Kasumi-1 (cell line): ENCODE results near the gene PCDHGA4.
"Not testable (repeated sequence)": the region's sequence is repeated elsewhere in the genome, so short reads cannot be mapped to it uniquely, and the experiment has no call there.

ENCODE experiments used
- DNase-seq, 2 experiments: peaks; one replicate each; lab custom pipeline; 2025; lab: John Stamatoyannopoulos, UW

PCDHGA4 gene

DNA sequence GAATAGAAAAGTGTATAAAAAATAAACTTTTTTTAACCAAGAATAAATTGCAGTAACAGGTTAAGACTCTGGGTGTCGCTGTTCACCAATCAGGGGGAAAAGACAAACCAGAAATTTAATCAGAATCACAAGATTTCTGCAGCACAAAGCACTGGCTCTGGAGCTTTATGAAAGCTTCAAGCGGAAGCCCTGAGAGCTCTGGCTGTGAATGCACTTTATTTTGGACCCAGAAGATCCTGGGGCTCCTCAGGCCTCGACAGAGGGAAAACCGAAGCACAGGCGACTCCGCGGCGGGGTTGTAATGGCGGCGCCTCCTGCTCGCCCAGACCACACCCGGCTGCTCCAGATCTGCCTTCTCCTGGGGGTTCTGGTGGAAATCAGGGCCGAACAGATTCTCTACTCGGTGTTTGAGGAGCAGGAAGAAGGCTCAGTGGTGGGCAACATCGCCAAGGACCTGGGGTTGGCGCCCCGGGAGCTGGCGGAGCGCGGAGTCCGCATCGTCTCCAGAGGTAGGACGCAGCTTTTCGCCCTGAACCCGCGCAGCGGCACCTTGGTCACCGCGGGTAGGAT lies at the start of gene PCDHGA4:
Gene PCDHGA4 (plus strand): TSS at position 122 of the 570 bp plus-strand sequence. CDS start 87 bp downstream, at position 209.
- no peak for DNase-seq

DNA sequence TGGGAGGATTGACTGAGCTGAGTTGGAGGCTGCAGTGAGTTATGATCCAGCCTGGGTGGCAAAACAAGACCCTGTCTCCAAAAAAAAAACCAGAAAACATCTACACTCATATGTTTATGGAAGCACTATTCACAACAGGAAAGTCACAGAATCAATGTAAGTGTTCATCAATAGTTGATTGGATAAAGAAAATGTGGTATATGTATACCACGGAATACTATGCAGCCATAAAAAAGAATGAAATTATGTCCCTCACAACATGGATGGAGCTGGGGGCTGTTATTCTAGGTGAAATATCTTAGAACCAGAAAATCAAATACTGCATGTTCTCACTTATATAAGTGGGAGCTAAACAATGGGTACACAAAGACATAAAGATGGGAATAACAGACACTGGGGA lies 48.2 kb upstream of the PCDHGA4 start:
- no peak for DNase-seq

DNA sequence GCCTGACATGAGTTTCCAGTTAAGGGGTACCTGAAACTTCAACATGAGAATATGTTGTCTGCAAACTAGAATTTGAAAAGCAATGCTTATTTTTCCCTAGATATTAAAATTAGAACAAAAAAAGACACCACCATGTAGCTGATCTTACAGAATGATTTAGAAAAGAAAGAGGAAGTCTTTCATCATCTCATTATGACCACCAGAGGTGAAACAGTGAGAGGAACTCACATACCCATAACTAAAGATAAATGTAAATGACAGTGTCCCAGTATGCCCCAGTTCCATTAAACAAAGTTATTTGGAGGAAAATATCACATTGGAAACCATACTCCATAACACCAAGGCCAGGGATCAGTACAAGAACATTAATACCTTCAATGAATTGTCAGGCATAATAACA lies 41.1 kb upstream of the PCDHGA4 start:
- no peak for DNase-seq

DNA sequence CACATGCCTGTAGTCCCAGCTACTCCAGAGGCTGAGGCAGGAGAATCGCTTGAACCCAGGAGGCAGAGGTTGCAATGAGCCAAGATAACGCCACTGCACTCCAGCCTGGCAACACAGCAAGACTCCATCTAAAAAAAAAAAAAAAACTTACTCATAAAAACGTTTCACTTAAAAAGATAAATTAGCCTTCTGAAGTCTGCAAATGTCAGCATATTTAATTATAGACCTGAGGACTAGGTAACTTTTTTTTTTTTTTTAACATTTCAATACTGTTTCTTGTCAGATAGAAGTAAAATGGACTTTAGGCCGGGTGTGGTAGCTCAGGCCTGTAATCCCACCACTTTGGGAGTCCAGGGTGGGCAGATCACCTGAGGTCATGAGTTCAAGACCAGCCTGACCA lies 37.9 kb upstream of the PCDHGA4 start:
- not testable (repeated sequence) for DNase-seq

DNA sequence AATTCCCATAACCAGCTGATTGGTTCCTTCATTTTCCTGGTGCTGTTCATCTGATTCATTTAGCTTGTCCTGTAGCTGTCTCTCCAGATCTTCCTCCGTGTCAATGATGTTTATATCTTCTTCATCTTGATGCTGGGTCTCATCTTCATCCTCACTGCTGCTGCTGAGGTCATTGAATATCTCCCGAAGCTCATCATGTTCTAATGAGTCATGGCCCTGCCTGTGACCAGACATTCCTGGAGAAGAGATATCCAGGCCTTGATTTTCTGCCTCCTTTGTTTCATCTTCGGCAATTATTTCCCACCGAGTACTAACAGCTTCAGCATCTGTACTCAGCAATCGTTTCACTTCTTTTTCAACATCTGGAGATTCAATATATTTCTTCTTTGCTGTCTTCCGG lies 35.6 kb upstream of the PCDHGA4 start:
- DNase-seq = no peak

DNA sequence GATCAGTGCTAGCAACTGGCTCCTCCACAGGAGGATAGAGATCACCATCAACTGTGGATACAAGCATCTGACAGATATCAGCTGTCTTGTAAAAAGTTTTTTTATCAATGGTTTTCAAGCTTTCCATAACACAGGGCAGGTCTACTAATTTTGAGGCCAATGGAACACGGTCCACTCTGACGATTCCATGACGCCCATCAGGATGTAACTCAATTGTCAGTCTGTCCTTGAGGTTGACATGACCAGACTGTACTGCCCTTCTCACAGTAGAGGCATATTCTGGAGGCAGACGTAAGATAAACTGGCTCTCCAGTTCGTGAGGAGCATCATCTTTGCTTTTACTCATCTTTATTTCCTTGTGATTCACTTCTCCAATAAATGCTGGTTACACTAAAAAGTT lies 35.1 kb upstream of the PCDHGA4 start:
- DNase-seq = no peak

DNA sequence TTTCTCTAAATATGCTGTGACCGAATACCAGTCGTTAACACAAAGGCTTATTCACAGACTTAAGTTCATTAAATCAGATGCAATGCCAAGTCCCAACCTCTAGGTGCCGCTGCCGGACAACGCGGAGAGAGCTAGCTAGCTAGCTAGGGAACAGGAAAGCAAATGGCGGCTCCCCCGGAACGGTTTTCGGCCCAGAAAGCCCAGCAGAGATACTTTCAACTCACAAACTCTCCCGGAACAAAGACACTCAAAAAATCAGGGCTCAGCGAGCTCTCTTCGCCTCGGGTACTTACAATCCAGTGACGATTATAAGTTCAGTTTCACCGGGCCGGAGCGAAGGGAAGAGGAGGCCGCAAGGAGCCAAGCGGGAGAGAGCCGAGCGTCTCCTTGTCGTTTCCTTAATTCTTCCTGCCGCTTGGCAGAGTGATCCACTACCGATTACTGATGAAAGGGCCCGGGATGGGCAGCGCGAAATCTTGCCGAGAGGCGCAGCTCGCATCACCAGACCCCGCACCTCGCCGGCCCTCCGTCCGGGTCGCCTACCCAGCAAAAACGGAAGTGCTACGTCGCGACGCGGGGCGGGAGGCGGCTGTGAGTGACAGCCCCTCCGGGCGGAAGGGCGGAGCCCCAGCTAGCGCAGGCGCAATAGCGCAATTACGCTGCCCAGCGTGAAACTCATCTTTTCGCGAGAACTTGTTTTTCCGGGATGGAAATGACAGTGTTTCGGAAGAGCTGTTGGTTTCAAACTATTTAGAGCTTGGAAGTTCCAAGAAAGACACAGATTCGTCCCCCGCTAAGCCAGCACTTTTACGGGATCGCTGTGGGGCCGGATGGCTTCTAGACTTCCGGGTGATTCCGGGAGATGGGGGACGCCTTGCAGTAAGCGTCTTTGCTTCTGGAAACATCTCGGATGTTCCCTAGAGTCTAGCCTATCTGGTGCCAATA lies 34.3 kb upstream of the PCDHGA4 start, which contains the start of gene TAF7:
Gene TAF7 (minus strand): TSS at position 560 of the 945 bp plus-strand sequence. CDS start 740 bp downstream, outside the sequence.
- peak; percentile 83 for DNase-seq

DNA sequence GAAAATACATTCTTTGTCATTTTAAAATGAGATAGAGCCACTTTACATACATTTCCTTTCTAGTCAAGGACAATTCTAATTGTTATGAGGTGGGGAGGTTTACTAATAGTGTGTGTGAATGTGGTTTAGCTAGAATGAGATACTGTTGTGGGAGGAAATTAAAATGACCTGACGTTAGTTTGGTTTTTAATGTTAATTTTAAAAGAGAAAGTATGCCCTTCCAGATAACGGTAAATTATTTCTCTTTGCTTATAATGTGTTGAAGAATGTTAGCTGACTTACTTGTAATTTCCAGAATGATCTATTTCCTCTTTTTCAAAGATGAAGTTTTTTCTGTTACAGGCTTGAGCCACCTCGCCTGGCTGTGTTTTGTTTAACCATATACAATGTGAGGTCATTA lies 32.6 kb upstream of the PCDHGA4 start:
- DNase-seq = no peak

DNA sequence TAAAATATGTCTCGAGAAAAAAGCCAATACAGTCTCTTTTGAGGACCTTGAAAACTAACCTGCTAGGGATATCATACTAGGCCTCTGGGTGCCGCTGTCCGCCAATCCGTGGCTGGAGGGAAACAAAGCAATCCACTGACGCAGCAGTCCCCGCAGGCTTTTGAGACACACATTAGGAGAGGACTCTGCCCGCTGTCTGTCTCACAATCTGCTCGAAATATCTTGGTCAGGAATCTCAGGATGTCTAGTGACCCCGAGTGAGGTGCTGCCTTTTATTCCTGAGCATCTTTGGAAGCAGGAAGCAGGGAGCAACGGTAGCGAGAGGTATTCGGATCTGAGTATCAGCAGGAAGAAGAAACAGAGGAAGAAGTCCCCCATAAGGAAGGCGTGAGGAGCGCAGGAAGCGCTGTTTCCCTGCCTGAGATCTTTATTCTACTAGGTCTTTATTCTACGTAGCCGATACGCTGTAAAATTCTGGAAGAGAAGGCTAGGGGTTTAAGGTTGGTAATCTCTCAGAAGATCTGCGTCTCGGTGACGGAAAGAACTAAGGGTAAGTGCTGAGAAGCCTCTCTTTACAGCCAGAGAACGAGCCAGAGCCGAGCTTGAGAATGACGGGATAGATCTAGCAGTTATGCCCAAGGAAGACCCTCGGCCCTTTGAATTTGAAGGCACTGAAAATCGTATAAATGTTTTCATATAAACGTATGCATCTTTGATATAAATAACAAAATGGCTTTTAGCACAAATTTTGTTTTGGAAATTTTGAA lies 28.6 kb upstream of the PCDHGA4 start:
- DNase-seq = no peak

DNA sequence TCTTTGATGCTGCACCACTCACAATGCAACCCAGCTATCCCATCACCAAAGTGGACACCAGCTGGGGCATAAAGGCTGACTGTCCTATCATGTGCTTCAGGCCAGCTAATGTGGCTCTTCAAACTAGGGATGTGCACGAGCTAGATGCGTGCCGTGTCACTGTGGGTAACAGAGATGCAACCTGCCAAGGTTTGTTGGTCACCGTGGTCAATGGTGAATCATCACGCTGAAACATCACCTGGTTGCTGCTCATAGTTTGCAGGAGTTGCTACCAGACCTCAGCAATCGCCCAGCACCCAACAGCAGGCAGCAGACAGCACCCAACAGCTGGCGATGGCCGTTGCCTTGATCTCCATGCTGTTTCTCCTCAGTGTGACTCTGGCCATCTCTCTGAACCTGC lies 26.6 kb upstream of the PCDHGA4 start:
- DNase-seq = no peak

DNA sequence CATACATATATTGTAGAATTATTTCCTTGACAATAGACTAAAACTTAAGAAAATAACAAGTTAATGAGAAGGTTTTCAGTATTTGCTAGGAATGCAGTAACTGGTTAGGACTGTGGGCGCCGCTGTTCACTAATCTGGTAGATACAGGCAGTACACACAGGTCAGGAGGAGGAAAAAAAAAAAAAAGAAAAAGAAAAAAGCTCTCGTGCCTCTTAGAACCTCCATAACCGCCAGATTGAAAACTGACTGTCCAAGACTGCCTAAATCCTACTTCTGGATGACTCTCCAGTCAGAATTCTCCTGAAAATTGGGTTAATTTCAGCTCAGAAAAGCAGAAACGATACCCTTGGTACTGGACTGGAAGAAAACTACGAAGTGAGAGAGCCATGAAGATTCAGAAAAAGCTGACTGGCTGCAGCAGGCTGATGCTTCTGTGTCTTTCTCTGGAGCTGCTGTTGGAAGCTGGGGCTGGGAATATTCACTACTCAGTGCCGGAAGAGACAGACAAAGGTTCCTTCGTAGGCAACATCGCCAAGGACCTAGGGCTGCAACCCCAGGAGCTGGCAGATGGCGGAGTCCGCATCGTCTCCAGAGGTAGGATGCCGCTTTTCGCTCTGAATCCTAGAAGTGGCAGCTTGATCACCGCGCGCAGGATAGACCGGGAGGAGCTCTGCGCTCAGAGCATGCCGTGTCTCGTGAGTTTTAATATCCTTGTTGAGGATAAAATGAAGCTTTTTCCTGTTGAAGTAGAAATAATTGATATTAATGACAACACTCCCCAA lies 24.3 kb upstream of the PCDHGA4 start, which contains the start of gene PCDHGA1:
Gene PCDHGA1 (plus strand): TSS at position 216 of the 782 bp plus-strand sequence.
- no peak for DNase-seq

DNA sequence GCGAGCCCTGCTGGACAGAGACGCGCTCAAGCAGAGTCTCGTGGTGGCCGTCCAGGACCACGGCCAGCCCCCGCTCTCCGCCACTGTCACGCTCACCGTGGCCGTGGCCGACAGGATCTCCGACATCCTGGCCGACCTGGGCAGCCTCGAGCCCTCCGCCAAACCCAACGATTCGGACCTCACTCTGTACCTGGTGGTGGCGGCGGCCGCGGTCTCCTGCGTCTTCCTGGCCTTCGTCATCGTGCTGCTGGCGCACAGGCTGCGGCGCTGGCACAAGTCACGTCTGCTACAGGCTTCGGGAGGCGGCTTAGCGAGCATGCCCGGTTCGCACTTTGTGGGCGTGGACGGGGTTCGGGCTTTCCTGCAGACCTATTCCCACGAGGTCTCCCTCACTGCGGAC lies 22.2 kb upstream of the PCDHGA4 start:
- not testable (repeated sequence) for DNase-seq

DNA sequence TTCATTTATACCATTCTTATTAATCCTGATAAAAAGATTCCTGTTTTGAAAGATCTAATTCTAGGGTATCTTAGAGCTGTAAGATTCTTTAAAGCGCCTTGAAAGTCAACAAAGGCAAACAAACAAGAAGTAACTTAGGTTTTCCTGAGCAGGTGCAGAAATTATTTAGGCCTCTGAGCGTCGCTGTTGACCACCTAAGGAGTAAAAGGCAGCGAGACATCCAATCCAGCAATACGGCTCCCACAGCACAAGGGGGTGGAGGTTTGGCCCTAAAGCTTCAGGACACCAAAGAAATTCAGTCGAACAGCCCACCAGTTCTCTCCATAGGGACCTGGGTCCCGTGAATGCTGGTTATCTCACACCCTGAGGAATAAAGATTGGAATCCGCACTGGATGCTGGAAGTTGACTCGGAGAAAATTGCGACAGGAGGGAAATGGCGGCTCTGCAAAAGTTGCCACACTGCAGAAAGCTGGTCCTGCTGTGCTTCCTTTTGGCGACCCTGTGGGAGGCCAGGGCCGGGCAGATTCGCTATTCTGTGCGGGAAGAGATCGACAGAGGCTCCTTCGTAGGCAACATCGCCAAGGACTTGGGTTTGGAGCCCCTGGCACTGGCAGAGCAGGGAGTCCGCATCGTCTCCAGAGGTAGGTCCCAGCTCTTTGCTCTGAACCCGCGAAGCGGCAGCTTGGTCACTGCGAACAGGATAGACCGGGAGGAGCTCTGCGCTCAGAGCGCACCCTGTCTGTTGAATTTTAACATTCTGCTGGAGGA lies 16.1 kb upstream of the PCDHGA4 start, which contains the start of gene PCDHGA2:
Gene PCDHGA2 (plus strand): TSS at position 223 of the 769 bp plus-strand sequence.
- no peak for DNase-seq

DNA sequence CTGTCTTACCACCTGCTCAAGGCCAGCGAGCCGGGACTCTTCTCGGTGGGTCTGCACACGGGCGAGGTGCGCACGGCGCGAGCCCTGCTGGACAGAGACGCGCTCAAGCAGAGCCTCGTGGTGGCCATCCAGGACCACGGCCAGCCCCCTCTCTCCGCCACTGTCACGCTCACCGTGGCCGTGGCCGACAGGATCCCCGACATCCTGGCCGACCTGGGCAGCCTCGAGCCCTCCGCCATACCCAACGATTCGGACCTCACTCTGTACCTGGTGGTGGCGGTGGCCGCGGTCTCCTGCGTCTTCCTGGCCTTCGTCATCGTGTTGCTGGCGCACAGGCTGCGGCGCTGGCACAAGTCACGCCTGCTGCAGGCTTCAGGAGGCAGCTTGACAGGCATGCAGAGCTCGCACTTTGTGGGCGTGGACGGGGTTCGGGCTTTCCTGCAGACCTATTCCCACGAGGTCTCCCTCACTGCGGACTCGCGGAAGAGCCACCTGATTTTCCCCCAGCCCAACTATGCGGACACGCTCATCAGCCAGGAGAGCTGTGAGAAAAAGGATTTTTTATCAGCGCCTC lies 14.0 kb upstream of the PCDHGA4 start:
- DNase-seq = not testable (repeated sequence)

DNA sequence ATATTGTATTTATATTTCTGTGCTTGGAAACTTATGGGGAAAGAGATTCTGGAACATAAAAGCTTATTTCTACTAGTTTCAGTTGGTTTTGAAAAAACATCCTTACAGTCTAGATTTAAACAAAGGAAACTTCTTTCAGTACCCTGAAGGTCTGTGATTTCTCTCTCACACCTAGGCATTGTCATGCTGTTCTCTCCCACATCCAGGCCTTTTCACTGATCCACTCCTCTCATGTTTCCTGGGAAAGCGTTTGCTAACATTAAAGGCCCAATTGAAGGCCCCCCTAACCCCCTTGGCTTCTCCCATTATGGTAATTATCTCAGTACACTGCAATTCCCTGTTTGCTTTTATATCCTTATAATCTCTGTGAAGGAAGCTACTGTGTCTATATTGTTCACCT lies 12.0 kb upstream of the PCDHGA4 start:
- no peak for DNase-seq

DNA sequence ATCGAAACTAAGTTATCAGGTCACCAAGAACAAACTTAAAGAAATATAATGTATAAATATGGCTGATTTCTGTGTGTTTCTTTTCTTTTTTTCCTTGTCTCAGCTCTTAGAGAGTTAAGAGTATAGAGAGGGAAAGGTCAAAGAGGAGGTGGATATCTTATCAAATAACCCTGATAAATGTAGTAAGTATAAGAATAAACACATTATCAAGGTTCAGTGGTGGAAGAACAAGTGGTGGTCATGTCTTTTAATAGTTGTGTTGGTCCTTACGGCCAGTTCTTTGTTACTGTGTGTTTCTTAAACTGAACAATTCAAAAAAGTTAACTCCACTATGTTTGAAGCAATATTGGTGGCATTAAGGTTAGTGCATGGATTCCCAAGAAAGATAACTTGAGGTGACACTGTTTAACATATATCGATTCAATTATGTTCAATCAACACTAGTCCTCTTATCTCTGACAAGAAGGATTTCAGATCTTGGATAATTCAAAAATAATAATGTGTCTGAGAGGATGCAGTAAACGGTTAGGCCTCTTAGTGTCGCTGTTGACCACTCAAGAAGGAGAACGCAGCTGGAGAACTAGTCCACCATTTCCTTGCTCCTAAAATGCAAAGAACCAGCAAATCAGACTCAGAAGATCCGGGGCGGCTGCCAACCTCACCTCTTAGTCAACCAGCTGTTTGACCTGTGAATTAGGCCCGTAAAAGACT lies 11.4 kb upstream of the PCDHGA4 start, which contains the start of gene PCDHGA3:
Gene PCDHGA3 (plus strand): TSS at position 588 of the 711 bp plus-strand sequence. CDS start 205 bp downstream, outside the sequence.
- DNase-seq = no peak

DNA sequence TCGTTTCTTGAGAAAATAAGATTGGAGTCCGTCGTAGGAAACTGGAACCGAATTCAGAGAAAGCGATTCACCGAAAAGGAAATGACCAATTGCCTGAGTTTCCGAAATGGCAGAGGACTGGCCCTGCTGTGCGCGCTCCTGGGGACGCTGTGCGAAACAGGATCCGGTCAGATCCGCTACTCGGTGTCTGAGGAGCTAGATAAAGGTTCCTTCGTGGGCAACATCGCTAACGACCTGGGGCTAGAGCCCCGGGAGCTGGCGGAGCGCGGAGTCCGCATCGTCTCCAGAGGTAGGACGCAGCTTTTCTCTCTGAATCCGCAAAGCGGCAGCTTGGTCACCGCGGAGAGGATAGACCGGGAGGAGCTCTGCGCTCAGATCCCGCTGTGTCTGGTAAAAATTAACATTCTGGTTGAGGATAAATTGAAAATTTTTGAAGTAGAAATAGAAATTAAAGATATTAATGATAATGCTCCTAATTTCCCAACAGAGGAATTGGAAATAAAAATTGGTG lies 10.8 kb upstream of the PCDHGA4 start:
- no peak for DNase-seq

DNA sequence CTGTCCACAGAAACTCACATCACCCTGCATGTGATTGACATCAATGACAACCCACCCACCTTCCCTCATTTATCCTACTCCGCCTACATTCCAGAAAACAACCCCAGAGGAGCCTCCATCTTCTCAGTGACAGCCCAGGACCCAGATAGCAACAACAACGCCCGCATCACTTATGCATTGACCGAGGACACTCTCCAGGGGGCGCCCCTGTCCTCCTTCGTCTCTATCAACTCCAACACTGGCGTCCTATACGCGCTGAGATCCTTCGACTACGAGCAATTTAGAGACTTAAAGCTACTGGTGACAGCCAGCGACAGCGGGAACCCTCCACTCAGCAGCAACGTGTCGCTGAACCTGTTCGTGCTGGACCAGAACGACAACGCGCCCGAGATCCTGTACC lies 9.5 kb upstream of the PCDHGA4 start:
- DNase-seq = no peak

DNA sequence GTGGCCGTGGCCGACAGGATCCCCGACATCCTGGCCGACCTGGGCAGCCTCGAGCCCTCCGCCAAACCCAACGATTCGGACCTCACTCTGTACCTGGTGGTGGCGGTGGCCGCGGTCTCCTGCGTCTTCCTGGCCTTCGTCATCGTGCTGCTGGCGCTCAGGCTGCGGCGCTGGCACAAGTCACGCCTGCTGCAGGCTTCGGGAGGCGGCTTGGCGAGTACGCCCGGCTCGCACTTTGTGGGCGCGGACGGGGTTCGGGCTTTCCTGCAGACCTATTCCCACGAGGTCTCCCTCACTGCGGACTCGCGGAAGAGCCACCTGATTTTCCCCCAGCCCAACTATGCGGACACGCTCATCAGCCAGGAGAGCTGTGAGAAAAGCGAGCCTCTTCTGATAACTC lies 8.8 kb upstream of the PCDHGA4 start:
- DNase-seq = not testable (repeated sequence)
